Common myeloid progenitor, CD34-positive (primary cell): Measurements from ENCODE around the gene SPEM3.

Experiments
- CTCF ChIA-PET: fragments of 350-600 bp; sonication (Branson Sonifier 250); formaldehyde crosslinking; loops from one replicate; lab custom pipeline; 2021; ENCODE audit warnings: antibody characterized with exemption; lab: Charles Lee
- POLR2A ChIA-PET: fragments of 350-600 bp; sonication (Branson Sonifier 250); formaldehyde crosslinking; loops from one replicate; lab custom pipeline; 2021; ENCODE audit warnings: antibody characterized with exemption; lab: Charles Lee
- DNase-seq, 3 donors: peaks; one replicate each; pipeline versions ENCODE4 v3.0.0 to v3.0.0-alpha.2; 2013
- H3K27ac ChIP-seq, 2 experiments: 1 replicate in 1 of 2; 2 replicates in 1 of 2; pipeline ENCODE4 v1.7.0; 2013; ENCODE audit warnings: inconsistent platforms in 2 of 2, low read length in 2 of 2, mild to moderate bottlenecking in 2 of 2, low read depth in 1 of 2, moderate library complexity in 1 of 2; ENCODE audit not compliant: severe bottlenecking in 2 of 2, insufficient read depth in 1 of 2, poor library complexity in 1 of 2
- H3K27me3 ChIP-seq, 5 experiments: replicated peaks in 2 of 5; 1 replicate in 3 of 5; 2 replicates in 2 of 5; pipeline versions ENCODE4 v1.6.1 to v1.7.0; 2013; ENCODE audit warnings: low read length in 4 of 5, mild to moderate bottlenecking in 2 of 5, moderate library complexity in 2 of 5, inconsistent platforms in 1 of 5; ENCODE audit not compliant: insufficient read depth in 5 of 5, control insufficient read depth in 4 of 5
- H3K36me3 ChIP-seq, 4 experiments: 1 replicate in 2 of 4; 2 replicates in 2 of 4; pipeline versions ENCODE4 v1.6.1 to v1.7.0; 2013; ENCODE audit warnings: low read length in 3 of 4, control low read depth in 1 of 4, mild to moderate bottlenecking in 1 of 4; ENCODE audit not compliant: control insufficient read depth in 4 of 4, insufficient read depth in 4 of 4
- H3K4me1 ChIP-seq, 4 experiments: 1 replicate in 3 of 4; 2 replicates in 1 of 4; pipeline versions ENCODE4 v1.6.1 to v1.7.1; 2013; ENCODE audit warnings: low read length in 3 of 4, mild to moderate bottlenecking in 3 of 4, control low read depth in 1 of 4, inconsistent platforms in 1 of 4, moderate library complexity in 1 of 4; ENCODE audit not compliant: control insufficient read depth in 4 of 4, insufficient read depth in 4 of 4; ENCODE audit errors: control extremely low read depth in 1 of 4
- H3K4me3 ChIP-seq, 7 experiments: 1 replicate in 4 of 7; 2 replicates in 3 of 7; pipeline versions ENCODE4 v1.5.1 to v1.7.0; 2013; ENCODE audit warnings: mild to moderate bottlenecking in 7 of 7, low read length in 6 of 7, moderate library complexity in 6 of 7, inconsistent platforms in 2 of 7, low read depth in 2 of 7, control low read depth in 1 of 7; ENCODE audit not compliant: insufficient read depth in 4 of 7, control insufficient read depth in 1 of 7; ENCODE audit errors: extremely low read depth in 1 of 7
- H3K9me3 ChIP-seq, 5 experiments: 1 replicate in 4 of 5; 2 replicates in 1 of 5; pipeline versions ENCODE4 v1.6.1 to v1.7.1; 2013; ENCODE audit warnings: low read length in 4 of 5, mild to moderate bottlenecking in 2 of 5, inconsistent platforms in 1 of 5, low read depth in 1 of 5, moderate library complexity in 1 of 5; ENCODE audit not compliant: control insufficient read depth in 4 of 5, insufficient read depth in 2 of 5; ENCODE audit errors: control extremely low read depth in 1 of 5
- WGBS: methylation state at CpG from one replicate; pipeline ENCODE4 v1.1.5; 2013; ENCODE audit not compliant: insufficient coverage; 5-methylcytosine and 5-hydroxymethylcytosine counted together

SPEM3 gene

GRCh38 chr17:7392696-7393612, 35.7 kb upstream of the SPEM3 start:
- no peaks in the 10 kb centered on the region for H3K9me3 ChIP-seq
- WGBS: 92% methylated on average over 31 of the region's 42 CpGs
- CTCF ChIA-PET: interaction anchor here (0.5 to 1.9 kb wide), 9 partner anchors 10 to 161 kb away, joined by 3 to 8 read pairs (median 3); partner anchors contain the start of genes TMEM256, TMEM95 and TNK1
- POLR2A ChIA-PET: interaction anchor here (0.5 to 1.2 kb wide), 2 partner anchors 92 to 112 kb away, joined by 3 to 4 read pairs; partner anchors contain the start of gene POLR2A
- no peaks in the 10 kb centered on the region for H3K27me3 ChIP-seq
- peaks cover 0 to 19% (median 15%) of the 10 kb centered on the region in 4 experiments for H3K4me1 ChIP-seq
- H3K4me3 ChIP-seq: peak overlapping the region in 4 of 7 experiments; percentile 72 to 87 (median 79)
- H3K27ac ChIP-seq: no peak overlapping the region
- DNase-seq: no peak
- peaks cover 0 to 20% (median 6%) of the 10 kb centered on the region in 4 experiments for H3K36me3 ChIP-seq

GRCh38 chr17:7393613-7394451, 34.8 kb upstream of the SPEM3 start:
- CTCF ChIA-PET: interaction anchor here (0.7 to 1.9 kb wide), 6 partner anchors 9 to 43 kb away, joined by 3 to 8 read pairs (median 4); partner anchors contain the start of genes TMEM256, TMEM95 and TNK1
- peak overlapping the region in 1 of 2 experiments; percentile 73 for H3K27ac ChIP-seq
- H3K4me1 ChIP-seq: peaks cover 0 to 19% (median 15%) of the 10 kb centered on the region in 4 experiments
- H3K9me3 ChIP-seq: no peaks in the 10 kb centered on the region
- no peaks in the 10 kb centered on the region for H3K27me3 ChIP-seq
- H3K36me3 ChIP-seq: peaks cover 0 to 16% (median 5%) of the 10 kb centered on the region in 4 experiments
- H3K4me3 ChIP-seq: peak overlapping the region; percentile 58 to 87 (median 72)
- DNase-seq: peak; percentile 23 to 70 (median 67)
- 5% methylated on average over 36 of the region's 48 CpGs for WGBS
- POLR2A ChIA-PET: interaction anchor here (0.6 to 1.2 kb wide), 2 partner anchors 17 to 91 kb away, joined by 4 read pairs; partner anchors contain the start of gene POLR2A

DNA sequence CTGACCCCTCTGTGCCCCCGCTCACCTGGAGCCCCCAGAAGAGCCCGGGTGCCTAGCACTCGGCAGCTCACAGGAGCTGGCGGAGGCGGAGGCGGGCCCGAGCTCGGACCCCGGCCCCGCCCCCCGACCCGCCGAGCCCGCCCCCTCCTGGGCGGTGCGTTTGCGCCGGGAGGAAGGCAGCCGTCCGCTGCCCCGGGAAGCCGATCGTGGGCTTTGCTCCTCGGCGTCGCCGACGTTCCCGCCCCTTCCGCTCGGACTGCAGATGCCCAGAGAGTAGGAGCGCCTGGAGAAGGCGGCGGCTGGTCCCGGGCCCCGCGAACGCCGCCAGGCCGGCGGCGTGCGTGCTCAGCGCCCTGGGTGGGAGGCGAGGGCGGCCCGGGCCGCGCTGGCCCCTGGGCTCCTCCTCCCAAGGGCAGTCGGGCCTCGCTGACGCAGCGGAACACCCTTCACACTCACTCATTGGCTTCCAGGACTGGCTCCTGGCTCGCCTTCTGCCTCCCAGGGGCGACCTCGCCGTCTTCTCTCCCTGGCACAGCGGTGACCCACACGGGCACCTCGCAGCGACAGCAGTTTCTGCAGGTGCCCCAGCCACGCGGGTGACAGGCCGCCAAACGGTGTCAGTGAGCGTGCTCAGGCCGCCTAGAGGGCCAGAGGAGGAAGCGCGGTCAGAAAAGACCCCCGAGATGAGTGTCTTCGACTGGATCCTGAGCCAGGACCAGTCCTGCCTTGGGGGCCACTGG, 34.0 kb upstream of the SPEM3 start, which contains the start of gene PLSCR3:
PLSCR3 (minus strand) TSS at position 74 of the 740 bp plus-strand sequence. CDS start 415 bp downstream, outside the sequence.
- DNase-seq: peak; percentile 64 to 83 (median 78)
- Histone ChIP-seq H3K4me1 (peaks cover 0 to 19% (median 15%) of the 10 kb centered on the region in 4 experiments), H3K27me3 (no peaks in the 10 kb centered on the region), H3K36me3 (peaks cover 0 to 10% (median 2%) of the 10 kb centered on the region in 4 experiments), H3K27ac (peak within 1 kb of the TSS in 1 of 2 experiments; percentile 73), H3K9me3 (no peaks in the 10 kb centered on the region), H3K4me3 (peak within 1 kb of the TSS; percentile 58 to 87 (median 72))
- WGBS: 0% methylated on average over 55 of the region's 71 CpGs
- ChIA-PET CTCF (interaction anchor here (1.0 to 1.9 kb wide), 5 partner anchors 9 to 42 kb away, joined by 3 to 8 read pairs (median 5); partner anchors contain the start of genes TMEM256, TMEM95 and TNK1), POLR2A (interaction anchor here (0.6 to 1.2 kb wide), 2 partner anchors 17 to 90 kb away, joined by 4 read pairs; partner anchors contain the start of gene POLR2A)

GRCh38 chr17:7396147-7396546, 32.5 kb upstream of the SPEM3 start:
- 93% methylated on average over 4 of the region's 4 CpGs for WGBS
- H3K27ac ChIP-seq: no peak overlapping the region
- POLR2A ChIA-PET: no interaction called here

DNA sequence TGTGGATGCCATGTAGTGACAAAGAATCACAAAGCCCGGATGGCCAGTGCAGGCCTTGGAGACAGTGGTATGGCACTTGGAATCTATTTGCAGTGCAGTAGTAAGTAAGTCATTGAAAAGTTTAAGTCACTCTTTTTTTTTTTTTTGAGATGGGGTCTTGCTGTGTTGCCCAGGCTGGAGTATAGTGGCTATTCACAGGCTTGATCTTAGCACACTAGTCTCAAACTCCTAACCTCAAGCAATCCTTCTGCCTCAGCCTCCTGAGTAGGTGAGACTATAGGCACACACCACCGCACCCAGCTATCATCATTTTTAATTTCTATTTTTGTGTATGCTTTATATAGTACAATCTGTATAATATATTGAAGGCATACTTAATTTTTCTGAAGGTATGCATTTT, 30.0 kb upstream of the SPEM3 start:
- peaks cover 0 to 4% (median 0%) of the 10 kb centered on the region in 4 experiments for H3K36me3 ChIP-seq
- H3K27me3 ChIP-seq: no peaks in the 10 kb centered on the region
- H3K27ac ChIP-seq: no peak overlapping the region
- WGBS: 100% methylated on average over 1 of the region's 2 CpGs
- CTCF ChIA-PET: interaction anchor here (0.8 to 1.2 kb wide), 3 partner anchors 8 to 44 kb away, joined by 3 read pairs; partner anchors contain the start of gene TMEM95
- POLR2A ChIA-PET: no interaction called here
- no peak overlapping the region for H3K4me3 ChIP-seq
- no peak for DNase-seq
- peaks cover 0 to 24% (median 23%) of the 10 kb centered on the region in 4 experiments for H3K4me1 ChIP-seq
- no peaks in the 10 kb centered on the region for H3K9me3 ChIP-seq

More at GRCh38 chr17:7396147-7396546, 32.5 kb upstream of the SPEM3 start:
- Histone ChIP-seq H3K4me3 (no peak overlapping the region), H3K4me1 (peaks cover 0 to 19% (median 15%) of the 10 kb centered on the region in 4 experiments), H3K9me3 (no peaks in the 10 kb centered on the region), H3K36me3 (peaks cover 0 to 3% (median 2%) of the 10 kb centered on the region in 4 experiments), H3K27me3 (no peaks in the 10 kb centered on the region)
- no peak for DNase-seq
- CTCF ChIA-PET: interaction anchor here (0.8 kb wide), 2 partner anchors 11 to 40 kb away, joined by 3 read pairs; partner anchors contain the start of gene NLGN2
